Fibroblast of skin of left biceps (primary cell): Measurements from ENCODE around the gene SHISA4.

Source experiments
- DNase-seq, 2 experiments: peaks; one replicate each; pipeline ENCODE4 v3.0.0-alpha.2; 2013; ENCODE audit warnings: low read depth in 2 of 2

Gene SHISA4

GRCh38 chr1:201881617-201882016 is 7.1 kb upstream of the SHISA4 start:
- no peak for DNase-seq

DNA sequence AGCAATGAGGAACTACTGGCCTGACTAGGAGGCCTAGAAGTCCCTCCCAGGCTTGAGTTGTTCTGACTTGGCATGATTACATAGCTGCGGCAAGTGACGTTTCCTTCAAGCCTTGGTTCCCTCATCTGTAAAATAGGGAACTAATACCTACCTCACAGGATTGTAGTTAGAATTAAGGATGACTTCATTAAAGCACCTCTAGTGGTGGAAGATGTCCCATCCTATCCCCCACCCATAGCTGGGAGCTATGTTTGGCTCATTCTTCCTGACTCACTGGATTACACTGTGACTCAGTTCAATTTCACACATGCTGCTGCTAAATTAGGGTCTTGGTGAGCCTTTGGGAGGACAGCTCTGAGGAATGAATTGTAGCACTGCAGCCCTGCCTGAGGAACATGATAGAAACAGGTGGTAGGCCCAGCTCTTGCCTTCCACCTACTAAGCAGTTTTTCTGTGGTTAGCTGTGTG is 6.0 kb upstream of the SHISA4 start:
- DNase-seq = peak; percentile 56 to 63

- no peak for DNase-seq
Observed at GRCh38 chr1:201883266-201883665, 5.4 kb upstream of the SHISA4 start.

DNA sequence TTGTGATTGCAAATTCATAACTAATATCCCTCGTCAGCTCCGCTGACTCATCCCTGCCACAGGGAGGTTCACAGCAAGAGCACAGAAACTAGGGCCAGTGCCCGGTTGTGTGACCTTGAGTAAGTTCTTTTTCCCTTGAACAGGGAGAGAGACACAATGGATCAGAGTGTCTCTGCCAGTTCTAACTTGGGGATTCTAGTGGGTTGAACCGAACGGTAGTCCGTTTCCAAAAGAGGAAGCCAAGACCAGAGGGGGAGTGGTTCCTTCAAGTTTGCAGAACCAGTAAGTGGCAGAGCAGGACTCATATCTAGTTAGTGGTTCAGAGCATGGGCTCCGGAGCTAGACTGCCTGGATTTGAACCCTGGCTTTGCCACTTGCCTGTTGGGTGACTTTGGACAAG is 4.9 kb upstream of the SHISA4 start:
- DNase-seq = no peak

DNA sequence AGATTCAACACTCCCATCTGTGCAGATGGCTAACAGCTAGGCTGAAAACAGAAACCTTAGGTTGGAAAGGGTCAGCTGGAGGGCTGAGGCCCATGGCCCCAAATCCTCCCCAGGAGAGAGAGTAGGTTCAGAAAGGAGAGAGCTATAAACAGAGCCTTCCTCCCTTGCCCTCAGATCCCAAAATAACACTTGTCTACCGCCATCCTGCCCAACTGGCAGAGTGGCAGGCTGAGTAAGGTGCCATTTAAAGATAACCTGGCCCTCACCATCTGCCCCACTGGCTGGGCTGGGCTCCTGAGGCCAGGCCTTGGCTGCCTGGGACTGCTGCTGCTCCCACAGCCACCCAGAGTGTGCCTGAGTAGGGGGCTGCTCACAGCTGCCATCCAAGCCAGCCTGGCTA is 4.3 kb upstream of the SHISA4 start:
- no peak for DNase-seq

- DNase-seq = no peak
Observed at GRCh38 chr1:201885531-201886075, 3.1 kb upstream of the SHISA4 start.

DNA sequence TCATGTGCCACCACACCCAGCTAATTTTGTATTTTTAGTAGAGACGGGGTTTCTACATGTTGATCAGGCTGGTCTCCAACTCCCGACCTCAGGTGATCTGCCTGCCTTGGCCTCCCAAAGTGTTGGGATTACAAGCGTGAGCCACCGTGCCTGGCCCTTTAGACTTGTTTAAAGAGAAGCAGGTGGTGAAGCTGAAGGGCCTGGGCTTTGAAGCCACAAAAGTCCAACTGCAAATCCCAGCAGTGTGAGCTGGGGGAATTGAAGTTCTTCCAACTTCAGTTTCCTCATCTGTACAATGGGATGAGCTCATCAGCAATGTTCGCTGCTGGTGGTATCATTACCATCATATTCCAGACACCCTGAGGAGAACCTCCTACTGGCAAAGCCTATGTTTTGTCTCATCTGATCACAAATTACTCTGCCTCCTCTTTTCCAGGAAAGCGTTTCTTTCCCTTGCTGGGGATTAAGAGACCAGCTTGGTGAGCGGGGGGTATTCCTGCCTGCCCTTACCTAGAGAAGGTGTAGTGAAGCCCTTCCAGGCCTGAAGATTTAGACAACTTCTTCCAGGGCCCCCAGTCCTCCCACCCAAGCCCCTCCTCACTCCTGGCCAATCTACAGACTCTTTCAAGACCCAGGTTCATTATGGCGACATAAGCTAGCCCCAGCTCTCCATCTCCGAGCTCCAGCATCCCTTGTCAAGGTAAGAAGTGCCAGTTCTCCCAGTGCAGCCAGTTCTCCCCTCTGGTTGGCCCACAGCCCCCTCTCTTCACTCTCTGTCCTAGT is 2.4 kb upstream of the SHISA4 start:
- DNase-seq = no peak

DNA sequence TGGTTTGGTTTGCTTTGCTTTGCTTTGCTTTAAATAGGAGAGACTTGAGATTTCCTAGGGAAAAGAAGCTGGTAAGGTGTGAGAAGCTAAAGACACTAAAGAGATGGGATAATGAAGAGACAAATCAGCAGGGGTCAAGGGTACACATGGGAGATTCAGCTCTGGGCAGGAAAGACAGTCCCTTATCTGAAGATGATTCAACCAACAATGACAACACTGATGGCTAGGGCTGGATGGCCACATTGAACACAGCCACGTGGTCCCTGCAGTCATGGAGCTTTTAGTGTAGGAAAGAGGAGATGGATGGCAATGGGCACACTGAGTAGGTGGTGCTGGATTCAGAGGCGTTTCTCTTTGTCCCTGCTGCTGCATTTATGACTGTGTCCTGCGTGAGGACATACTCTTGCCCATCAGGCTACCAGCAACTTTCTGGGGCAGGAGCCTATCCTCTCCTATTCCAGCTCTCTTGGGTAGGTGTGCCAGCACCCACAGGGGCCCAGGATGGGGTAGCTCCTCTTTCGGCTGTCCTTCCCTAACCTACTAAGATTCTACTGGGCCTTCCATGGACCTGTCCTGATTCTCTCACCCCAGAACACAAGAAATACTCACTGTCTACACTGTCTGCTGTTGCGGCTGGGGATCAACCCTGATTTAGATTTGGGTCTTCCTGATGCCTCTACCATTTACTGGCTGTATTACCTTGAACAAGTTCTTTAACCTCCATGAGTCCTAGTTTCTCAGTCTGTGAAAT is 1.4 kb upstream of the SHISA4 start:
- no peak for DNase-seq

DNA sequence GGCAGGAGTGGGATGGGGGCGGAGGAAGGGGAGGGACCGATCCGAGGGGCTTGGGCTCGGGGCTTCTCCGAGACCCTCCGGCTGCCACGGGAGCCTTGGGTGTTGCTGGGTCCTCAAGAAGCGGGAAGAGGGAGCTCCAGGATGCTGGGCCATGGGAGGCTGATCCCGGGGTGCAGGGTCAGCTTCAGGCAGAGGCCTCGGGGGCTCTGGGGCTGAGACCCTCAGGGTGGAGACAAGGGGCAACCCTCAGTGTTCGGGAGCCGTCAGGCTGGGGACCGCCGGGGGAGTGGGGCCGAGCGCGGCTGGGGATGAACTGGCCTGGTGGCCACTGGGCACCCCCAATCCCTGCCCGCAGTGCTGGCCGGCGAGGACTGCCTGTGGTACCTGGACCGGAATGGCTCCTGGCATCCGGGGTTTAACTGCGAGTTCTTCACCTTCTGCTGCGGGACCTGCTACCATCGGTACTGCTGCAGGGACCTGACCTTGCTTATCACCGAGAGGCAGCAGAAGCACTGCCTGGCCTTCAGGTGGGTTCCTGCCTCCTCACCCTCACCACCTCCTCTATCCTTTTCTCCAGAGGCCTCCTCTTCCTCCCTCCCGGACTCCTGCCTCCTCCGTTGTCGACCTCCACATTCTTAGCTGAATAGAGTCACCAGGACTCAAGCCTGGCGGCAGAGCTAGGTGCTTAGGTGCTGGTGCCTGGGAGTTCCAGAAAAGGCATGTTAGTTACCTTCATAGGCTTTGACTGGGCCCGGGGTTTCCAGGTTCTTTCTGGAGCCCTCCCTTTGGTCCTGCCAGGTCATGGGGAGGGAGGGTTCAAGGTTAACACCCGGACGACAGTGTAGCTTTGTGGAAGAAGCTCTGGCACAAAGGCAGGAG is 631 bp downstream of the SHISA4 start:
- no peak for DNase-seq

- DNase-seq = no peak
Observed at GRCh38 chr1:201890223-201890622, 1.5 kb downstream of the SHISA4 start.

- no peak for DNase-seq
Observed at GRCh38 chr1:201890806-201891450, 2.2 kb downstream of the SHISA4 start.

DNA sequence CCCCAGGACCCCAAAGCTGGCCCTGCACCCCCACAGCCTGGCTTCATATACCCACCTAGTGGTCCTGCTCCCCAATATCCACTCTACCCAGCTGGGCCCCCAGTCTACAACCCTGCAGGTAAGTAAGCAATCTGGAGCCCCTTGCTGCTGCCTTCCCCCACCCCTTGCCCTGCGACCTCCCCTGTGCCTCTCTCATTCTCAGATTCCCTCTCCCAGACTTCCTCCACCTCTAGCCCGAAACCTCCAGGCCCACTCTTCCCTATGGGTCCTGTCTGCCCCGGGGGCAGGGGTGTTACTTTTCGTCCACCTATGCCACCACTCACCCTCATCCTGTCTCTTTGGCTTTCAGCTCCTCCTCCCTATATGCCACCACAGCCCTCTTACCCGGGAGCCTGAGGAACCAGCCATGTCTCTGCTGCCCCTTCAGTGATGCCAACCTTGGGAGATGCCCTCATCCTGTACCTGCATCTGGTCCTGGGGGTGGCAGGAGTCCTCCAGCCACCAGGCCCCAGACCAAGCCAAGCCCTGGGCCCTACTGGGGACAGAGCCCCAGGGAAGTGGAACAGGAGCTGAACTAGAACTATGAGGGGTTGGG is 2.9 kb downstream of the SHISA4 start:
- DNase-seq = no peak

GRCh38 chr1:201892211-201892610 is 3.5 kb downstream of the SHISA4 start:
- DNase-seq = no peak

GRCh38 chr1:201893431-201893830 is 4.7 kb downstream of the SHISA4 start:
- DNase-seq = no peak

GRCh38 chr1:201894343-201895119 is 5.8 kb downstream of the SHISA4 start:
- DNase-seq = no peak

DNA sequence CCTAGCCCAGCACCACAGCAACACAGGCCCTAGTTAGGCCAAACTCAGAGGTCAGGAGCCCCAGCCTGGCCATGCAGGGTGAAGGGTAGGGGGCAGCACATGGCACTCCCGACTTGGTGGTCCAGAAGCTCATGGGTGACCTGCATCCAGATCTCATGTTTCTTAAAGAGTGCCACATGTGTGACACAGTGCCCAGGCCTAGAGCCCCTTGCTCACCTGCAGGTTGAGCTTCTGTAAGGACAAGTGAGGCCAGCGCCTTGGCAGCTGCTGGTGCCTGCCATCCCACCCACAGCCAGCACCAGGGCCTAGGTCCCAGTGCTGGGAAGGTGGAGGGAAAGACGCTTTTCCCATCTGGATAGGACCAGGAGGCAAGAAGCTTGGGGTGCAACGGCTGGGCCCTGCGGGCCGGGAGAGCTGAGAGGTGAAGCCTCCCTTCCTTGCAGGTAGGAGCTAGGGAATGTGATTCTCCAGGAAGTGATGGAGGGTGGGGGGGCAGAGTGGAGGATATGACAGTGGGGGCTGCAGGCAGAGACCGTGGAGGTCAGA is 6.5 kb downstream of the SHISA4 start:
- DNase-seq = no peak

DNA sequence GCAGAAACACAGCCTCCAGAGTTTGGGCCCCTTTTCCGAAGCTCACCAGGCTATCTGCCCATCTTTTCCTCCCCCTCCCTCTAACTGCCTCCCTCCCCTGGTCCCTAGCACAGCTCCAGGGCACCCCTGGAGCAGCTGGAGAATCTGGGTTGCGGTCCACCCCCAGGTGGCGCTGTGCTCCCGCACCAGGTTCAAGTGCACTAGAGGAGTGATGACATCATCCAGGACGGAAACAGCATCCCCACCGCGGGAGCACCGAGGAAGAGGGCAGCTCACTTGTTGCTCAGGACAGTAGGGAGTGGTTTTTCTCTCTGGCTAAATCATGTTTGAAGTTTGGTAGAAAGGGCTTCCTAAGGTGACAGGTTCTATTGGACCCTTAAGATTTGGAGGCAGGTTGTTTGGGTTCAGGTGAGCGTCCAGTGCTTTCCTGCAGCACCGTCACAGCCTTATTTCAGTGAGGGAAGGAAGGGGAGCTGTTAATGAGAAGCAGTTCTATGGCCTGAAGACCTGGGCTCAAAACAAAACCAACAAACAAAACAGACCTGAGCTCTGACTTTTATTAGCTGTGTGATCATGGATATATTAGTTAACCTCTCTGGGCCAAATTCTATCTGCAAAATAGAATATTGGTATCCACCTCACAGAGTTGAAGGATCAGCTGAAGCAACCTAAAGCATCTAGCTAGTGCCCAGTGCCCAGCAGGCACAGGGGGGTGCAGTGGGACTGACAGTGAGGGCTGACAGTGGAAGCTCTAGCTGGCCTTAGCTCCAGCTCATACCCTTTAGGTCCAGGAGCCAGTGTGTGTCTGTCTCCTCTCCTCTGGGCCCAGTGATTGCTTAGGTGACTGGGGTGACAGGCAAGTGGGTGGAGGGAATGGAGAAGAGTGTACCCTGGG is 7.5 kb downstream of the SHISA4 start:
- DNase-seq = peak; percentile 65 to 73

- peak; percentile 37 to 39 for DNase-seq
Observed at GRCh38 chr1:201896951-201897391, 8.3 kb downstream of the SHISA4 start.
